Astrocyte (in vitro differentiated cells and primary cell): ENCODE results near the gene AIP. TPM values are rescaled to one million over a fixed set of nuclear protein-coding genes. Genes with fewer than 3 reads are reported as not detected.

Experiments
- DNase-seq: peaks from one replicate; pipeline ENCODE4 v3.0.0-alpha.2; 2010; ENCODE audit warnings: low read depth
- FAIRE-seq: peaks from 2 replicates; lab custom pipeline; 2011; peaks lifted over from hg19 to GRCh38; lab: Jason Lieb, UNC
- H2AFZ ChIP-seq: 2 replicates; pipeline ENCODE4 v1.6.0; 2012; ENCODE audit warnings: low read depth, low read length, inconsistent platforms
- H3K27ac ChIP-seq: 2 replicates; pipeline ENCODE4 v1.5.1; 2011; ENCODE audit warnings: low read depth, low read length, inconsistent platforms
- H3K27me3 ChIP-seq: 2 replicates; pipeline ENCODE4 v1.6.0; 2011; ENCODE audit warnings: low read length, inconsistent platforms; ENCODE audit not compliant: insufficient read depth
- H3K36me3 ChIP-seq: 2 replicates; pipeline ENCODE4 v1.5.1; 2011; ENCODE audit warnings: low read length, inconsistent platforms; ENCODE audit not compliant: insufficient read depth
- H3K4me1 ChIP-seq: 2 replicates; pipeline ENCODE4 v1.5.1; 2011; ENCODE audit warnings: low read length, inconsistent platforms; ENCODE audit not compliant: insufficient read depth
- H3K4me2 ChIP-seq: 2 replicates; pipeline ENCODE4 v1.6.0; 2012; ENCODE audit warnings: low read length, inconsistent platforms
- H3K4me3 ChIP-seq: 2 replicates; pipeline ENCODE4 v1.5.1; 2011; ENCODE audit warnings: low read depth, mild to moderate bottlenecking, low read length, inconsistent platforms; ENCODE audit not compliant: insufficient read depth
- H3K79me2 ChIP-seq: 2 replicates; pipeline ENCODE4 v1.6.0; 2012; ENCODE audit warnings: mild to moderate bottlenecking, low read length, inconsistent platforms; ENCODE audit not compliant: insufficient read depth
- H3K9ac ChIP-seq: 2 replicates; pipeline ENCODE4 v1.6.0; 2012; ENCODE audit warnings: mild to moderate bottlenecking, low read length, inconsistent platforms
- H3K9me3 ChIP-seq: 2 replicates; pipeline ENCODE4 v1.5.1; 2012; ENCODE audit warnings: low read depth, mild to moderate bottlenecking, low read length, inconsistent platforms; ENCODE audit not compliant: insufficient read depth
- H4K20me1 ChIP-seq: 2 replicates; pipeline ENCODE4 v1.6.0; 2012; ENCODE audit warnings: low read length, inconsistent platforms; ENCODE audit not compliant: insufficient read depth
- H3K27ac Mint-ChIP-seq: one replicate; pipeline ENCODE4 v1.8.0; 2021; ENCODE audit warnings: mild to moderate bottlenecking, mixed read lengths; ENCODE audit not compliant: unreplicated experiment
- H3K27me3 Mint-ChIP-seq: one replicate; pipeline ENCODE4 v1.8.0; 2021; ENCODE audit warnings: low read depth, mixed read lengths; ENCODE audit not compliant: unreplicated experiment
- H3K36me3 Mint-ChIP-seq: one replicate; pipeline ENCODE4 v1.8.0; 2021; ENCODE audit warnings: low read depth, mixed read lengths; ENCODE audit not compliant: unreplicated experiment
- H3K4me1 Mint-ChIP-seq: one replicate; pipeline ENCODE4 v1.8.0; 2021; ENCODE audit warnings: low read depth, mixed read lengths; ENCODE audit not compliant: unreplicated experiment
- H3K4me3 Mint-ChIP-seq: one replicate; pipeline ENCODE4 v1.8.0; 2021; ENCODE audit warnings: mild to moderate bottlenecking, moderate library complexity, mixed read lengths; ENCODE audit not compliant: unreplicated experiment
- H3K9me3 Mint-ChIP-seq: one replicate; pipeline ENCODE4 v1.8.0; 2021; ENCODE audit warnings: mild to moderate bottlenecking, mixed read lengths; ENCODE audit not compliant: unreplicated experiment
- EZH2 ChIP-seq: IDR thresholded peaks from 2 replicates; pipeline ENCODE4 v1.6.1; 2012; ENCODE audit warnings: mild to moderate bottlenecking, low read length, inconsistent platforms; ENCODE audit not compliant: insufficient read depth
- total RNA-seq: library from RNA; stranded (reverse); gene quantifications from 2 replicates; pipeline ENCODE4 v1.2.1, GENCODE V29; 2021
- TF ChIP-seq, protein P1 (sequence below): IDR thresholded peaks from 2 replicates; pipeline ENCODE4 v1.5.1; 2011; ENCODE audit warnings: low read depth, mild to moderate bottlenecking, inconsistent platforms, low read length, moderate library complexity; ENCODE audit not compliant: insufficient read depth

The AIP gene
- total RNA-seq, 1 donor from 2014 or later: 43.6 TPM

DNA sequence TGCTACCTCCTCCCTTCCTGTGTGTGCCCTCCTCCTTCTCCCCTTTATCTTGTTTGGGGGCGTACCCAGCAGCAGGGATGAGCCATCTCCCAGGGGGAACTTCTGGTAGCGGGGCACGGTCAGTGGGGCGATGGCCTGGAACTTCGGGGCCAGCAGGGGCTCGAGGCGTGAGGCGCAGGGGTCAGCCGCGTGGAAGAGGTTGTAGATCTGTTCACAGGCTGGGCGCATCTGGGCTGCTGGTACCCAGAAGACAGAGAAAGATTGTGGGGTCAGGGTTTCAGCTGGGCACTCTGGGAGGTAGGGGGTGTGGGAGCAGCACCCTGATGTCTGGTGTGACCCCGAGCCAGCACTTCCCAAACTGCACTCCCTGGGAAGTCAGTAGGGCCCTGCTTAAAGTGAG is 13.3 kb downstream of the AIP start:
- no peak overlapping the region for H3K4me3 Mint-ChIP-seq
- FAIRE-seq: no peak
- H3K9ac ChIP-seq: no peak overlapping the region
- DNase-seq: no peak
- H3K4me1 ChIP-seq: no peaks in the 10 kb centered on the region
- no peaks in the 10 kb centered on the region for H3K27me3 Mint-ChIP-seq
- H3K4me3 ChIP-seq: no peak overlapping the region
- H3K4me2 ChIP-seq: no peak overlapping the region
- H3K79me2 ChIP-seq: no peaks in the 10 kb centered on the region
- H3K9me3 ChIP-seq: no peaks in the 10 kb centered on the region
- peaks cover 8% of the 10 kb centered on the region for H4K20me1 ChIP-seq
- H3K27ac Mint-ChIP-seq: no peak overlapping the region
- no peaks in the 10 kb centered on the region for H3K4me1 Mint-ChIP-seq
- peaks cover 10% of the 10 kb centered on the region for H3K36me3 Mint-ChIP-seq
- no peaks in the 10 kb centered on the region for H3K9me3 Mint-ChIP-seq
- H3K27ac ChIP-seq: no peak overlapping the region
- peaks cover 7% of the 10 kb centered on the region for H3K36me3 ChIP-seq
- TF ChIP-seq, protein P1, sequence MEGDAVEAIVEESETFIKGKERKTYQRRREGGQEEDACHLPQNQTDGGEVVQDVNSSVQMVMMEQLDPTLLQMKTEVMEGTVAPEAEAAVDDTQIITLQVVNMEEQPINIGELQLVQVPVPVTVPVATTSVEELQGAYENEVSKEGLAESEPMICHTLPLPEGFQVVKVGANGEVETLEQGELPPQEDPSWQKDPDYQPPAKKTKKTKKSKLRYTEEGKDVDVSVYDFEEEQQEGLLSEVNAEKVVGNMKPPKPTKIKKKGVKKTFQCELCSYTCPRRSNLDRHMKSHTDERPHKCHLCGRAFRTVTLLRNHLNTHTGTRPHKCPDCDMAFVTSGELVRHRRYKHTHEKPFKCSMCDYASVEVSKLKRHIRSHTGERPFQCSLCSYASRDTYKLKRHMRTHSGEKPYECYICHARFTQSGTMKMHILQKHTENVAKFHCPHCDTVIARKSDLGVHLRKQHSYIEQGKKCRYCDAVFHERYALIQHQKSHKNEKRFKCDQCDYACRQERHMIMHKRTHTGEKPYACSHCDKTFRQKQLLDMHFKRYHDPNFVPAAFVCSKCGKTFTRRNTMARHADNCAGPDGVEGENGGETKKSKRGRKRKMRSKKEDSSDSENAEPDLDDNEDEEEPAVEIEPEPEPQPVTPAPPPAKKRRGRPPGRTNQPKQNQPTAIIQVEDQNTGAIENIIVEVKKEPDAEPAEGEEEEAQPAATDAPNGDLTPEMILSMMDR: no peak
- no peak for TF ChIP-seq EZH2
- H3K27me3 ChIP-seq: no peaks in the 10 kb centered on the region
- no peak overlapping the region for H2AFZ ChIP-seq

DNA sequence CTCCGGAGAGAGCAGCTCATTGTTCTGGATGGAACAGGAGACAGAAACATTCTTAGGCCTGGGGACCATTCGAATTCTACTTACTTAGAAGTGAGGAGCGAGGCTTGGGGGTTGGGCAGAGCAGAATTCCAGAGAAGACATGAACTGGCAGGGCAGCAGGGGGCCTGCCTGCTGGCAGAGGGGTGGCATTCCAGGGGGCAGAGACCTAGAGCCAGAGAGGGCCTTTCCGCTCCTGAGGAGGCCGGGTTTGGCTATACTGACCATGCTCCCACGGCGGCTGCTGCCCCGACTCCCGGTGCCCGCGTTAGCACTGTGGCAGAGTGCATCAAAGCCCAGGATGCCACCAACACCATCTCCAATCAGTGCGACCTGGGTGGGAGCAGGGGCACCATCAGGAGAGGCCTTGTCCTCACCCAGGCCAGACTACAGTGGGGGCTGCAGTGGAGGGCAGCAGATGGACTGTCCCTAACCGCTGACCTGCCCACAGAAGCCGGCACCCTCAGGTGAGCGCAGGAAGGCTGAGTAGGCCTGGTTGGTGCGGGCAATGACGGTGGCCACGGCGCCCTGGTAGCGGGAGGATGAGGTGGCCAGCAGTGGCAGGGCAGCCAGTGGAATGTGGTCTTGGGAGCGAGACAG is 14.9 kb downstream of the AIP start:
- no peak overlapping the region for H3K27ac ChIP-seq
- peaks cover under 1% of the 10 kb centered on the region for H3K79me2 ChIP-seq
- no peaks in the 10 kb centered on the region for H3K9me3 ChIP-seq
- H3K27me3 Mint-ChIP-seq: no peaks in the 10 kb centered on the region
- no peak overlapping the region for H3K27ac Mint-ChIP-seq
- no peak overlapping the region for H3K4me2 ChIP-seq
- H3K4me1 Mint-ChIP-seq: no peaks in the 10 kb centered on the region
- peaks cover 15% of the 10 kb centered on the region for H4K20me1 ChIP-seq
- no peak overlapping the region for H3K4me3 Mint-ChIP-seq
- DNase-seq (no peak), FAIRE-seq (no peak)
- H3K36me3 ChIP-seq: peaks cover 2% of the 10 kb centered on the region
- peaks cover 14% of the 10 kb centered on the region for H3K36me3 Mint-ChIP-seq
- H3K27me3 ChIP-seq: no peaks in the 10 kb centered on the region
- TF ChIP-seq EZH2: no peak
- TF ChIP-seq, protein P1: no peak
- no peak overlapping the region for H3K4me3 ChIP-seq
- H3K4me1 ChIP-seq: no peaks in the 10 kb centered on the region
- no peak overlapping the region for H2AFZ ChIP-seq
- no peak overlapping the region for H3K9ac ChIP-seq
- H3K9me3 Mint-ChIP-seq: no peaks in the 10 kb centered on the region

DNA sequence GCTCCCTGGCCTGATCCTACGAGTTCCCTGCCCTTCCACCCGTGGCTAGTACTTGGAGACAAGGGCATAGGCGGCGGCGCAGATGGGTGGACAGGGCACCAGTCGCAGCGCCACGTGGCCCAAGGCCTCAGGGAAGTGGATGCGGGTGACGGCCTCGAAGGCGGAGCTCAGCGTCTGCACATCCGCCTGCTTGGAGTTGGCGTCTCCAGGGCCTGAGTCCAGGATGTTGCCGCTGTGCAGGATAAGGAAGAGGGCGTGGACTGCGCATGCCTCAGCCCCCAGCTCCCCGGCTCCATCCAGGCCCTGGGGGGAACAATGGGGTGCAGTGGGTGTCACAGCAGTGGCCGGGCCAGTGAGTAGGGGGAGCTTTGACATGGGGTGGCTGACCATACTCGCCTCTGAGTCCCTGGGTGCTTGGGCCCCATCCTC is 15.7 kb downstream of the AIP start:
- H3K27ac ChIP-seq: no peak overlapping the region

More for the DNA sequence above, 15.7 kb downstream of the AIP start:
- FAIRE-seq: no peak
- H3K36me3 ChIP-seq: peaks cover 2% of the 10 kb centered on the region
- Mint-ChIP-seq H3K4me1 (no peaks in the 10 kb centered on the region), H3K36me3 (peaks cover 14% of the 10 kb centered on the region), H3K27me3 (no peaks in the 10 kb centered on the region), H3K4me3 (no peak overlapping the region), H3K9me3 (no peaks in the 10 kb centered on the region), H3K27ac (no peak overlapping the region)
- no peak for TF ChIP-seq EZH2
- TF ChIP-seq, protein P1: no peak
- H3K79me2 ChIP-seq: peaks cover 9% of the 10 kb centered on the region
- peaks cover 6% of the 10 kb centered on the region for H3K4me1 ChIP-seq
- H3K27me3 ChIP-seq: no peaks in the 10 kb centered on the region
- no peak for DNase-seq
- H3K9ac ChIP-seq: no peak overlapping the region
- no peak overlapping the region for H2AFZ ChIP-seq
- no peaks in the 10 kb centered on the region for H3K9me3 ChIP-seq
- H3K4me2 ChIP-seq: no peak overlapping the region
- H3K4me3 ChIP-seq: no peak overlapping the region
- peaks cover 23% of the 10 kb centered on the region for H4K20me1 ChIP-seq
